HUES64 (cell line): ENCODE data around the gene NR5A1.

Source experiments
- H3K27ac ChIP-seq: 2 replicates; pipeline ENCODE4 v1.7.0; 2013; ENCODE audit warnings: low read depth, low read length, inconsistent platforms
- H3K27me3 ChIP-seq: 2 replicates; pipeline ENCODE4 v1.6.1; 2013; ENCODE audit warnings: mild to moderate bottlenecking, low read length; ENCODE audit not compliant: insufficient read depth
- H3K36me3 ChIP-seq: 2 replicates; pipeline ENCODE4 v1.6.1; 2013; ENCODE audit warnings: mild to moderate bottlenecking, low read length; ENCODE audit not compliant: insufficient read depth
- H3K4me1 ChIP-seq: 2 replicates; pipeline ENCODE4 v1.6.1; 2013; ENCODE audit warnings: mild to moderate bottlenecking, low read length, moderate library complexity; ENCODE audit not compliant: insufficient read depth
- H3K4me3 ChIP-seq: 2 replicates; pipeline ENCODE4 v1.5.1; 2013; ENCODE audit warnings: mild to moderate bottlenecking, low read length, moderate library complexity
- H3K9ac ChIP-seq: 2 replicates; pipeline ENCODE4 v1.6.1; 2013; ENCODE audit warnings: mild to moderate bottlenecking, low read depth, low read length
- H3K9me3 ChIP-seq: 2 replicates; pipeline ENCODE4 v1.6.1; 2013; ENCODE audit warnings: low read depth, low read length; ENCODE audit not compliant: insufficient read depth
- WGBS: fragments of 150-250, 120-280 bp; methylation state at CpG from one replicate; pipeline ENCODE4 v1.1.7; 2013; ENCODE audit warnings: missing lambda C conversion rate; 5-methylcytosine and 5-hydroxymethylcytosine counted together

NR5A1 gene

DNA sequence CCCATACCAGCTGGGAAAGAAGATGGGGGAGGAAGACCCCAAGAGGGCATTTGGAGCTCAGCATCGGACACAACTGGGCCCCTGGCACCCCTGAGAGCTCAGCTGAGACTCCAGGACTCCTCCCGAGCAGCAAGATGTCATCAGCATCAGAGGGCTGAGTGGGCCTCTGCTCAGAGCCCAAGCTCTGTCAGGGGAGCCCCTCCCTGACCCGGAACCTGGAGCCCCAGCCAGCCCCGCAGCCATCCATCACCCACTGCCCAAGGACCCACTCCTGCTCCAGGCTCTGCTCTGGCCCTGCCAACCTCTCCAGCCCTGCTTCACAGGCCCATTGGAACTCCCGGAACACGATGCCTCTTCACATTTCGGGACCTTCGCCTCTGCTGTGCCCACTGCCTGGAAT is 9.8 kb downstream of the NR5A1 start:
- no peak overlapping the region for H3K9ac ChIP-seq
- H3K27me3 ChIP-seq: peaks cover 27% of the 10 kb centered on the region
- peaks cover 4% of the 10 kb centered on the region; the same call in 1 of the 2 replicates for H3K4me1 ChIP-seq
- WGBS: 90% methylated on average over 8 of the region's 8 CpGs
- H3K9me3 ChIP-seq: no peaks in the 10 kb centered on the region
- no peaks in the 10 kb centered on the region for H3K36me3 ChIP-seq
- H3K27ac ChIP-seq: no peak overlapping the region
- no peak overlapping the region for H3K4me3 ChIP-seq

DNA sequence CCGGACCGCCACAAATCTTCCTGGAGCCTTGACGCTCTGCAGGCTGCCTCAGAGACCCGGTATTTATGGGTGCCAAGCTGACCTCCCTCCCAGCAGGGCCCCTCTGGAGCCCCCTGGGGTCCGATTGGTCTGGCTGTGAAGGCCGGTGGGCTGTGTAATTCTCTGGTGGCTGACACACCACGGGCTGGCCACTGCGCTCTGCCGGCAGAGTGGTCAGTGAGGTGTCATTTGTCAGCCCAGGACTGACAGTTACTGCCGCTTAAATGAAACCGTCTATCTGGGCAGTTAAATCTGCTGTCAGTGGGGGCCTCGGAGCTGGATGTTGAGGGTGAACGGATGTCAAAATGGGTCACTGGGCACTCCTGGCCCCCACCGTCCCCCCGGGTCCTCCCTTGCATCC is 10.7 kb downstream of the NR5A1 start:
- H3K27me3 ChIP-seq: peaks cover 17% of the 10 kb centered on the region

DNA sequence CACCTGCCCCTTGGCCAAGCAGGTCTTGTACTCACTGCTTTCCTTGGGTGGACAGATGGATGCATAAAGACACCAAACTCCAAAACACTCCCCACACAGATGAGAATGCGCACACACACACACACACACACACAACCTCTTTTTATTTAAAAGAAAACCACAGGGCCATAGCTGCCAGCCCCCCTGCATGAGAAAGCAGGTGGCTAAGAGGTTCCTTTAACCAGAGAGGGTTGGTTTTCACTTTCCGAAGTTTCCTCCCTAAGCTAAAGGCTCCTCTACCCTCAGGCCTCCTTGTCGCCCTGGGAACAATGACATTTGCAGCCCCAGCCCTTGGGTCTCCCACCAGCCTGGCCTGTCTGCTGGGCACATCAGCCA is 11.1 kb downstream of the NR5A1 start:
- peaks cover 4% of the 10 kb centered on the region; the same call in 1 of the 2 replicates for H3K4me1 ChIP-seq
- H3K9ac ChIP-seq: no peak overlapping the region
- H3K27ac ChIP-seq: no peak overlapping the region
- H3K4me3 ChIP-seq: no peak overlapping the region
- H3K9me3 ChIP-seq: no peaks in the 10 kb centered on the region
- H3K36me3 ChIP-seq: no peaks in the 10 kb centered on the region
- WGBS: 78% methylated on average over 3 of the region's 3 CpGs
- peaks cover 13% of the 10 kb centered on the region for H3K27me3 ChIP-seq

More for the DNA sequence above, 10.7 kb downstream of the NR5A1 start:
- peaks cover 4% of the 10 kb centered on the region; the same call in 1 of the 2 replicates for H3K4me1 ChIP-seq
- WGBS: 88% methylated on average over 15 of the region's 15 CpGs
- H3K27ac ChIP-seq: no peak overlapping the region
- no peak overlapping the region for H3K9ac ChIP-seq
- H3K9me3 ChIP-seq: no peaks in the 10 kb centered on the region
- H3K4me3 ChIP-seq: no peak overlapping the region
- H3K36me3 ChIP-seq: no peaks in the 10 kb centered on the region

DNA sequence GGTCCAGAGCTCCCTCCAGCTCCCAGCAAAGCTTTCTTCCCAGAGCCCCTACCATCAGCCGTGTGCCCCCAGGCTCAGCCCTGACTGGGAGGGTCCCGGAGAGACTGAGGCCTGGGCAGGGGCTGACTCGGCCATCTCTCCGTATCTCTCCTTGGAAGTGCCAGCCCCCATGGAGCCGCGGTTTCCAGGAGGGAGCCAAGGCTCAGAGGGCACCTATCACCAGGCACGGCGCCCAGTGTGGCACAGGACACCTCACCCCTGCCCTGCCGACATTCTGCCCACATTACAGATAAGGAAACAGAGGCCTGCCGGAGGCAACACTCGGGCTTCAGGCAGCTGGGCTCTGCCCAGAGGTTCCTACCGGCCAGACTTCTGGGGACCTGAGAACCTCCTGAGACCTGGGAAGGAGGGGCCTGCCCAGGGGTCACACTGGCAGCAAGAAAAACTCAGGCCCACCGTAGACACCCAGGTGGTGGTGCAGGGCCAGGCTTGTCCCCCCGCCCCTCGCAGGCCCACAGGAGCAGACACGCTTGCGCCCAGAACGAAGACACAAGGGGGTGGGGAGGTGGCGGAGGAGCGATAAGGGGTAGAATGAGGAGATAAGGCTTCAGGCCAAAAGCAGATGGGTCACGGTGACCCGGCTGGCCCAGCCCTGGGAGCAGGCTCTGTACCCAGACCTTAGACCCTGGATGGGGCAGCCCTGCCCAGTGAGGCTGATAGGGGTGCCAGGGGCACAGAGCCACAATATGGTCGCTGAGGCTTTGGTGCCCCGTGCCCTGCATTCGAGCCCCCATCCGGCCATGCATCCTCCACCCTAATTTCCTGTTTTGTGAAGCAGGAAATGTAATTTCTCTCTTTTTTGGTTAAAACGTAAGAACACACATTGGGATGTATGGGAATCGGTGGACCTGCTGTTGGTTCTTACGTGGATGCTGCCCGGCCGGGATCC is 11.8 kb downstream of the NR5A1 start:
- WGBS: 93% methylated on average over 31 of the region's 31 CpGs
- H3K36me3 ChIP-seq: no peaks in the 10 kb centered on the region
- H3K4me1 ChIP-seq: peaks cover 4% of the 10 kb centered on the region; the same call in 1 of the 2 replicates
- no peak overlapping the region for H3K27ac ChIP-seq
- H3K27me3 ChIP-seq: peaks cover 9% of the 10 kb centered on the region
- no peak overlapping the region for H3K4me3 ChIP-seq
- H3K9ac ChIP-seq: no peak overlapping the region
- no peaks in the 10 kb centered on the region for H3K9me3 ChIP-seq

DNA sequence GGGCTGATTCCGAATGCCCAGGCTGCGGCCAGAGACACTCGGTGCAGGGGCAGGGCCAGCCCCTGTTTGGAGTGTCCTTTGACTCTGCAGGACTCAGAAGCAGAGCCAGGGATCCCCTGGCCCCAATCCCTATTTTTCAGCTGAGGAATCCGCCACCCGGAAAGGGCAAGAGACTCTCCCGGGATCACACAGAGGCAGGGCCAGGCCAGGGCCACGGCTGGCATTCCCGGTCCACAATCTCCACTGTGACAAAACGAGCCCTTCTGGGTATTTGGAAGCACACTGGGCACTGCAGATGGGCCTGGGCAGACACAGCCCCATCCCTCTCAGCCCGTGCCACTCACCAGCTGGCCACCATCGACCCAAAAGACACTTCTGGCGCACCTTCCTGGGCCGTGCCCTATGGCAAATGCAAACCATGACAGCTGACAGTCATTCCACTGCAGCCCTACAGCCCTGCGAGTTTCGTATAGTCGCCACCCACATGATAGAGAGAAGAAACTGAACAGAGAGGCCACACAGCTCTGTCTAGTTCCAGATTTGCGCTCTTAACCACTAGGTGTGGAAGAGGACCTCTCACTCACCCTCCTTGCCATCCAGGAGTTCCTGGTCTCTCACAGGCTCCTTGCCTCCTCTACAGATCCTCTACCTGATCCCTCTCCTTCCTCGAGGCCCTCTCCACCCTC is 13.3 kb downstream of the NR5A1 start:
- Histone ChIP-seq H3K4me3 (no peak overlapping the region), H3K4me1 (peaks cover 4% of the 10 kb centered on the region; the same call in 1 of the 2 replicates), H3K9me3 (no peaks in the 10 kb centered on the region), H3K36me3 (no peaks in the 10 kb centered on the region), H3K27me3 (peaks cover 3% of the 10 kb centered on the region; the same call in 1 of the 2 replicates), H3K9ac (no peak overlapping the region), H3K27ac (no peak overlapping the region)
- 91% methylated on average over 18 of the region's 18 CpGs for WGBS

DNA sequence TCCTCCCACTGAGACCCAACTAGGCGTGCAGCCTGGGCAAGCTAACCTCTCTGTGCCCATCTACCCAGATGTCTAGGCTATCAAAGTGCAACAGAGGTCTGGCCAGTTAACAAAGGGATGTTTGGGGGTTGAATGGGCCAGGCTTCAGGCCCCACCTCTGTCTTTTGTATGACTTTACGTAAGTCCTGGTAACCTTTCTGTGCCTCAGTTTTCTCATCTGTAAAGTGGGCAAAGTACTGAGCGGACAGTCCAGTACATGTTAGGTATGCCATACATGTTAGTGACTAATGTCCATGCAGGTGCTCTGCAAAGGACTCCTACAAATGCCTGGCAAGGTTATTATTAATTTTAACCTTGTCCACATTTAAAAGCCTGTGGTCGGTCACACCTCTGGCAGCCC is 14.0 kb downstream of the NR5A1 start:
- H3K27ac ChIP-seq: no peak overlapping the region
- peaks cover 3% of the 10 kb centered on the region; the same call in 1 of the 2 replicates for H3K27me3 ChIP-seq
- H3K4me3 ChIP-seq: no peak overlapping the region
- peaks cover 4% of the 10 kb centered on the region; the same call in 1 of the 2 replicates for H3K4me1 ChIP-seq
- H3K9ac ChIP-seq: no peak overlapping the region
- no peaks in the 10 kb centered on the region for H3K9me3 ChIP-seq
- no peaks in the 10 kb centered on the region for H3K36me3 ChIP-seq
- 94% methylated on average over 4 of the region's 4 CpGs for WGBS

DNA sequence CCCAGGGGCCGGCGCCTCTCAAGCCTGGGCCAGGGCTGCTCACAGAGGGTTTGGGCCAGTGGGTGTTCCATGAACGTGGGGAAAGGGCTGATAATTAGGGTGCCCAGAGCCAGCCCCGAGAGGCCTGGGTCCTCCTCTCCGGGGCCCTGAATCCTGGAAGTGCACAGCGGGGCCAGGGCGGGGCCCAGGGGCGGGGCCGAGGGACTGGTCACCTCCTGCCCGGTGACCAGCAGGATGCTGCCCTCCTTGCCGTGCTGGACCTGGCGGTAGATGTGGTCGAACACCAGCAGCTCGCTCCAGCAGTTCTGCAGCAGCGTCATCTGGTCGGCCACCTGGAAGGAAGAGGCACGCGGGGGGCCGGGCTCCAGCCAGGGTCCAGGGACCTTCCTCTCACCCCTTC is 14.4 kb downstream of the NR5A1 start:
- Histone ChIP-seq H3K27ac (no peak overlapping the region), H3K9me3 (no peaks in the 10 kb centered on the region), H3K4me1 (no peaks in the 10 kb centered on the region), H3K9ac (no peak overlapping the region), H3K36me3 (no peaks in the 10 kb centered on the region), H3K4me3 (no peak overlapping the region), H3K27me3 (peaks cover 3% of the 10 kb centered on the region; the same call in 1 of the 2 replicates)
- 84% methylated on average over 19 of the region's 19 CpGs for WGBS

DNA sequence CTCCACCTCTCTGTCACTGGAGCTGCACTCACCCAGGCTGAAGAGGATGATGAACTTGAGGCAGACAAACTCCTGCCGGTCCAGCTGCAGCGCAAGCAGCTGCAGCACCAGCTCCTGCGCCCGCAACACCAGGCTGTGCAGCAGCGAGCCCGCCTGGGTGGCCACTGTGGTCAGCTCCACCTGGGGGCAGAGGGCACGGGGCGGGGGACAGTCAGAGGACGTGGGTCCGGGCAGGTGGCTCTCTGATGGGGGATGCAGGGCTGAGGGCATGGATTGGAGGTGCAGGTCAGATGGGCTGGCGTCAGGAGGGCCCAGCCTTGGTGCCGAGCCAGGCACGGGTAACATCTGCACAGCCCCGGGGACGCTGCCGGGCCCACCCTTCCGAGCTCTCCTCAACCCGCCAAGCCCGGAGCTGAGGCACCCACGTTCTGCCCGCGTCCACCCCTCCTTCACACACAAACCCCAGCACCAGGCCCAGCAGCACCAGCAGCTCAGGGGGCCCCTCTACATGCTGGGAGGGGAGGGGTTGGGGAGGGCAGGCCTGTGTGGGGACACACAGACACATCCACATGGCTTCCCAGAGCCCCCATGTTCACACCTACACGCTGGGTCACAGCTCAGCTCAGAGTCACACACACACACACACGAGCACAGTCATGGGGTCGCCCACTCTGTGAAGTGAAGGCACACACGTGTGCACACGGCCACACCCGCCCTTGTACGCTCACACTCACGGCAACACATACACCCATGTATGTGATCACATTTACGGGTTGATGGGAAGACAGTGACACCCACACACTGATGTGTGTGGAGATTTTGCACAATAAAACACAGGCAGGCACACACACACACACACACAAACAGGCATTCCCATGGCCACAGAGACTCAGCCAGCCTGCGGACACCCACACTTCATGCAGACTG is 15.9 kb downstream of the NR5A1 start:
- Histone ChIP-seq H3K9ac (no peak overlapping the region), H3K9me3 (no peaks in the 10 kb centered on the region), H3K27ac (no peak overlapping the region), H3K36me3 (no peaks in the 10 kb centered on the region), H3K4me1 (peaks cover 9% of the 10 kb centered on the region), H3K27me3 (0 out of 2 replicates have a peak, but pooled peaks cover 3% of the 10 kb centered on the region), H3K4me3 (no peak overlapping the region)
- WGBS: 92% methylated on average over 29 of the region's 32 CpGs

DNA sequence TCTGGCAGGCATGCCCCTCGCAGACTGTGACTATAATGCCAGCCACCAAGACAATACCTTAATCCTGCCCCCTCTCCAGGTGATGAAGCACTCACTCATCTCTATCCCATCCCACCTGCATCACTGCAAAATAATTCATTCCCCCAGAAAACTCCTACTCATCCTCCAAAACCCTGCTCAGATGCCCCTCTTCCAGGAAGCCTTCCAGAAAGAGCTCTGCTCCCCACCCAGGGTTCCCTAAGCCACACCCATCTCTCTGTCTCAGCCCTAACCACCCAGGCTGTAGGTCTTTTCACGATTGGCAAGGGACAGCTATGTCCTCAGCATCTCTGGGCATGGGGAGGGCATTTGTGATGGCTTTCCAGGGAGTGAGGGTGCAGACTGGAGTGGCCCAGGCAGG is 17.2 kb downstream of the NR5A1 start:
- WGBS: 66% methylated on average over 2 of the region's 2 CpGs

DNA sequence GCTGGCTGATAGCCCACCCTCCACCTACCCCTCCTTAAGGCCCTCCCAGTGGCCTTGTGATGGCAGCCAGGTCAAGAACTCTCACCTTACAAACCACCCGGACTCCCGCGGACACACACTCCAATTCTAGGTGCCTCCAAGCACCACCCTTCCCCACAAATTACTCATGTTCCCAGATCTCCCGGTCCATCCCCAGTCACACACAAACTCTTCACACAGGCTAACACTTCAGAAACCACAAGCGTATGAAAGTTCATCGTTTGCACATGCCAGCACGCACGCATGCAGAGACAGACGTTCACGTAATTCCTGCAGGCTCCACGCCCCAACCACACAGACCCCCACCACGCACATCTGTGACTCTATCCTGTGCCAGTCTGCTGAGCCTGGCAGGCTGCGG is 18.0 kb downstream of the NR5A1 start:
- H3K36me3 ChIP-seq: no peaks in the 10 kb centered on the region
- H3K4me3 ChIP-seq: no peak overlapping the region
- H3K9ac ChIP-seq: no peak overlapping the region
- WGBS: 90% methylated on average over 13 of the region's 13 CpGs
- H3K9me3 ChIP-seq: no peaks in the 10 kb centered on the region
- H3K27me3 ChIP-seq: peaks cover 1% of the 10 kb centered on the region; the same call in 1 of the 2 replicates
- no peak overlapping the region for H3K27ac ChIP-seq
- peaks cover 9% of the 10 kb centered on the region for H3K4me1 ChIP-seq

More for the DNA sequence above, 17.2 kb downstream of the NR5A1 start:
- H3K9ac ChIP-seq: no peak overlapping the region
- H3K27ac ChIP-seq: no peak overlapping the region
- peaks cover 3% of the 10 kb centered on the region; the same call in 1 of the 2 replicates for H3K27me3 ChIP-seq
- H3K9me3 ChIP-seq: no peaks in the 10 kb centered on the region
- H3K36me3 ChIP-seq: no peaks in the 10 kb centered on the region
- H3K4me1 ChIP-seq: peaks cover 9% of the 10 kb centered on the region
- H3K4me3 ChIP-seq: no peak overlapping the region
